Neural cell (in vitro differentiated cells): ENCODE results near the gene CCDC40.

Source experiments
- CTCF ChIP-seq: fragments of 450-650 bp; IDR thresholded peaks from 2 replicates; pipeline ENCODE4 v1.5.1; 2014; ENCODE audit warnings: antibody characterized with exemption, mild to moderate bottlenecking, moderate library complexity; ENCODE audit not compliant: poor library complexity, severe bottlenecking
- EP300 ChIP-seq: fragments of 450-650 bp; conservative IDR thresholded peaks from 2 replicates; pipeline ENCODE4 v1.6.1; 2014; ENCODE audit warnings: antibody characterized with exemption, mild to moderate bottlenecking, moderate library complexity; ENCODE audit not compliant: poor library complexity, severe bottlenecking
- EZH2 ChIP-seq: fragments of 200-600, 300-800 bp; shearing (Covaris generic), sonication (generic); IDR thresholded peaks from 2 replicates; pipeline ENCODE4 v1.6.1; 2014; ENCODE audit warnings: antibody characterized with exemption, low read length, borderline replicate concordance, mild to moderate bottlenecking; ENCODE audit not compliant: insufficient read depth, poor library complexity, severe bottlenecking
- MXI1 ChIP-seq: fragments of 450-650 bp; conservative IDR thresholded peaks from 2 replicates; pipeline ENCODE4 v1.6.1; 2014; ENCODE audit warnings: antibody characterized with exemption, mild to moderate bottlenecking; ENCODE audit not compliant: poor library complexity, severe bottlenecking
- POLR2AphosphoS5 ChIP-seq: IDR thresholded peaks from 2 replicates; pipeline ENCODE4 v1.6.1; 2012
- RAD21 ChIP-seq: fragments of 450-650 bp; conservative IDR thresholded peaks from 2 replicates; pipeline ENCODE4 v1.6.1; 2014; ENCODE audit warnings: antibody characterized with exemption, mild to moderate bottlenecking, moderate library complexity
- REST ChIP-seq: IDR thresholded peaks from 2 replicates; pipeline ENCODE4 v1.6.1; 2012; ENCODE audit warnings: borderline replicate concordance
- SMC3 ChIP-seq: fragments of 450-650 bp; conservative IDR thresholded peaks from 2 replicates; pipeline ENCODE4 v1.6.1; 2014; ENCODE audit warnings: antibody characterized with exemption, mild to moderate bottlenecking, moderate library complexity; ENCODE audit not compliant: poor library complexity
- TAF1 ChIP-seq: IDR thresholded peaks from 2 replicates; pipeline ENCODE4 v1.6.1; 2012; ENCODE audit warnings: low read depth

- no peak for TF ChIP-seq CTCF
- TF ChIP-seq MXI1 = no peak
- TF ChIP-seq POLR2AphosphoS5 = no peak
- TF ChIP-seq RAD21 = no peak
- no peak for TF ChIP-seq REST
- TF ChIP-seq SMC3 = no peak
- TF ChIP-seq TAF1 = no peak
- TF ChIP-seq EP300 = no peak
- TF ChIP-seq EZH2 = no peak
Observed at GRCh38 chr17:80125656-80126448, 89.4 kb downstream of the CCDC40 start.
